Neuronal stem cell (in vitro differentiated cells): ENCODE measurements around the gene ENOPH1.

Source experiments
- DNase-seq: peaks from one replicate; pipeline ENCODE4 v3.0.0-alpha.2; 2013; ENCODE audit warnings: low spot score
- H2AFZ ChIP-seq: one replicate; pipeline ENCODE4 v1.6.1; 2013; ENCODE audit warnings: mild to moderate bottlenecking, low read length, inconsistent platforms
- H2AK5ac ChIP-seq: 2 replicates; pipeline ENCODE4 v1.6.1; 2013; ENCODE audit warnings: low read depth, mild to moderate bottlenecking, inconsistent platforms, low read length, moderate library complexity, mixed read lengths
- H2BK120ac ChIP-seq: 2 replicates; pipeline ENCODE4 v1.6.1; 2013; ENCODE audit warnings: low read depth, mild to moderate bottlenecking, inconsistent platforms, low read length, moderate library complexity, mixed read lengths
- H2BK12ac ChIP-seq: one replicate; pipeline ENCODE4 v1.6.1; 2013; ENCODE audit warnings: low read length, inconsistent platforms
- H2BK15ac ChIP-seq: 2 replicates; pipeline ENCODE4 v1.6.1; 2013; ENCODE audit warnings: mild to moderate bottlenecking, low read length, inconsistent platforms, mixed read lengths
- H2BK5ac ChIP-seq: one replicate; pipeline ENCODE4 v1.6.1; 2013; ENCODE audit warnings: inconsistent platforms, mild to moderate bottlenecking, low read length, moderate library complexity
- H3K14ac ChIP-seq: one replicate; pipeline ENCODE4 v1.6.1; 2013; ENCODE audit warnings: low read length, inconsistent platforms
- H3K18ac ChIP-seq: 2 replicates; pipeline ENCODE4 v1.6.1; 2013; ENCODE audit warnings: low read length, inconsistent platforms
- H3K23ac ChIP-seq: 2 replicates; pipeline ENCODE4 v1.6.1; 2013; ENCODE audit warnings: low read depth, mild to moderate bottlenecking, mixed read lengths, low read length, inconsistent platforms; ENCODE audit not compliant: poor library complexity
- H3K27ac ChIP-seq: replicated peaks from 3 replicates; pipeline ENCODE4 v1.5.1; 2013; ENCODE audit warnings: low read length, inconsistent platforms
- H3K27me3 ChIP-seq, 3 experiments: 2 replicates each; pipeline ENCODE4 v1.6.1; 2013; ENCODE audit warnings: low read length in 3 of 3, mild to moderate bottlenecking in 2 of 3, inconsistent platforms in 1 of 3, low read depth in 1 of 3, mixed read lengths in 1 of 3, moderate library complexity in 1 of 3; ENCODE audit not compliant: control insufficient read depth in 3 of 3, insufficient read depth in 3 of 3
- H3K36me3 ChIP-seq, 2 donors: replicated peaks in 1 of 2; 2 replicates each; pipeline ENCODE4 v1.6.1; 2013; ENCODE audit warnings: low read length in 2 of 2; ENCODE audit not compliant: control insufficient read depth in 2 of 2, insufficient read depth in 2 of 2
- H3K4ac ChIP-seq: 2 replicates; pipeline ENCODE4 v1.6.1; 2013; ENCODE audit warnings: inconsistent platforms, mild to moderate bottlenecking, low read length, moderate library complexity
- H3K4me1 ChIP-seq, 2 donors: 1 replicate in 1 of 2; 2 replicates in 1 of 2; pipeline ENCODE4 v1.6.1; 2013; ENCODE audit warnings: low read length in 2 of 2, low read depth in 1 of 2; ENCODE audit not compliant: control insufficient read depth in 2 of 2, insufficient read depth in 1 of 2
- H3K4me2 ChIP-seq: one replicate; pipeline ENCODE4 v1.6.1; 2013; ENCODE audit warnings: mild to moderate bottlenecking, low read length, inconsistent platforms; ENCODE audit not compliant: insufficient read depth, poor library complexity, severe bottlenecking
- H3K4me3 ChIP-seq, 2 donors: 2 replicates each; pipeline ENCODE4 v1.5.1; 2013; ENCODE audit warnings: low read length in 2 of 2, mild to moderate bottlenecking in 2 of 2, inconsistent platforms in 1 of 2, moderate library complexity in 1 of 2
- H3K79me1 ChIP-seq: one replicate; pipeline ENCODE4 v1.6.1; 2013; ENCODE audit warnings: low read depth, mild to moderate bottlenecking, inconsistent platforms, low read length, moderate library complexity
- H3K9ac ChIP-seq: one replicate; pipeline ENCODE4 v1.6.1; 2013; ENCODE audit warnings: mild to moderate bottlenecking, low read depth, low read length, inconsistent platforms; ENCODE audit not compliant: poor library complexity
- H3K9me3 ChIP-seq, 2 donors: replicated peaks in 1 of 2; 2 replicates each; pipeline versions ENCODE3 to v1.6.1; 2013; ENCODE audit warnings: low read length in 2 of 2, mild to moderate bottlenecking in 2 of 2, inconsistent platforms in 1 of 2, low read depth in 1 of 2, mixed read lengths in 1 of 2, moderate library complexity in 1 of 2; ENCODE audit not compliant: control insufficient read depth in 2 of 2, insufficient read depth in 1 of 2
- H4K8ac ChIP-seq: one replicate; pipeline ENCODE4 v1.6.1; 2013; ENCODE audit warnings: low read depth, mild to moderate bottlenecking, inconsistent platforms, low read length, moderate library complexity
- H4K91ac ChIP-seq: one replicate; pipeline ENCODE4 v1.6.1; 2013; ENCODE audit warnings: low read length, low read depth, mild to moderate bottlenecking, inconsistent platforms; ENCODE audit not compliant: poor library complexity
- WGBS, 2 donors: extraction: QIAGEN DNeasy Blood & Tissue Kit; methylation state at CpG; one replicate each; pipeline ENCODE4 v1.1.7; 2013; ENCODE audit warnings: missing lambda C conversion rate in 2 of 2, mixed read lengths in 1 of 2; ENCODE audit not compliant: insufficient read length in 2 of 2, insufficient replicate concordance in 1 of 2; ENCODE audit errors: extremely low coverage in 2 of 2; 5-methylcytosine and 5-hydroxymethylcytosine counted together

ENOPH1 gene

DNA sequence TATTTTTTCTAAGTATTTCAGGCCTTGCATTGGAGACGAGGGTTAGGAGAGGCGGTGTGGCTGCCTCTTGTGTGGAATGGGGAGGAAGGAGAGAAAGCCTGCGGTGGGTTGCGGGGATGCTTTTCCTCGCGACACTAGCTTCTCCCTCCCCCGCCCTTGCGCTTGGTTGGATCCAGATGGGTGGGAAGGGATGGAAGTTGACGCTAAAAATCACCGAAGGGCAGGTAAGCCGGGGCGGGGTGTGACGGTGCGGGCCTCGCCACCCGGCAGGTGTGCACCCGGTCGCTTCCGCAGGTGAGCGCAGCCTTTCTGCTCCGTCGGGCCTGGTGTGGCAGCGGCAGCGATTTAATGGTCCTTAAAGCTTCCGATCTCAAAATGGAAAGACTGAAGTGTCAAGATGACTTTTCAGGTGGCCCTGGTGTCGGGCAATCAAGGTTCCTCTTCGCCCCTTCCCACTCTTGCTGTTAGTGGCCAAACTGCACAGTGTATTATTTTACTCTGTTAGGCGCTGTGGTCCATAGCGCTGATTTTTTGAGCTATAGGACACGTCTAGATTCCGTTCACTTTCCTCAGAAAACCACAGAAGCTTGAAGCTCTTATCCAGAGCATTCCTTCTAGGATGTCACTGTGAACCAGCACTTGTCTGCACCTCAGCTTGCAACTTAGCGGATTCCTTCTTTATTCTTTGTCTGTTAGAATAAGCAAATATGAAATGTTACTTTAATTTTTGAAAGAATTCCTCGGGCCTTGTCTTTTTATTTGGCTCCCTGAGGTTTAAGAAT lies 765 bp downstream of the ENOPH1 start:
- no CpG with 5 or more reads among the region's 33 CpGs for WGBS, 2 donors
- Histone ChIP-seq H4K8ac (no peak overlapping the region), H2AK5ac (no peak overlapping the region), H2BK5ac (no peak overlapping the region), H3K4me1 (peaks cover 4 to 8% of the 10 kb centered on the region in 2 donors), H3K4me3 (peak overlapping the region; percentile 92 to 96), H3K27ac (no peak overlapping the region), H3K79me1 (peaks cover 4% of the 10 kb centered on the region), H2AFZ (peak overlapping the region; percentile 93), H3K14ac (peak overlapping the region; percentile 11), H3K9me3 (no peaks in the 10 kb centered on the region), H3K9ac (peak overlapping the region; percentile 70), H3K36me3 (peaks cover 14 to 65% of the 10 kb centered on the region in 2 donors), H2BK120ac (no peak overlapping the region), H2BK15ac (no peak overlapping the region), H3K4me2 (peak overlapping the region; percentile 75), H3K27me3 (no peaks in the 10 kb centered on the region), H3K18ac (no peak overlapping the region), H3K23ac (no peak overlapping the region), H3K4ac (no peak overlapping the region), H4K91ac (no peak overlapping the region), H2BK12ac (no peak overlapping the region)
- DNase-seq = no peak

DNA sequence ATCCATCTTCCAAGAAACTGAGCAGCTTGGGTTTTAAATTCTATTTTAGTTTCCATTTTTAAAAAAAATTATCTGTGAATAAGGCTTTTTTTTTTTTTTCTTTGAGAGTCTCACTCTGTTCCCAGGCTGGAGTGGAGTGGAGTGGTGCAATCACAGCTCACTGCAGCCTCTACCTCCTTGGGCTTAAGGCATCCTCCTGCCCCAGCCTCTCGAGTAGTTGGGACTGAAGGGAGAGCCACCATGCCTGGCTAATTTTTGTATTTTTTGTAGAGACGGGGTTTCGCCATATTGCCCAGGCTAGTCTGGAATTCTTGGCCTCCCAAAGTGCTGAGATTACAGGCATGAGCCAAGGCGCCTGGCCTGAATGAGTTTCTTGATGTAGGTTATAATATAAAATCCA lies 1.4 kb downstream of the ENOPH1 start:
- Histone ChIP-seq H2BK15ac (no peak overlapping the region), H3K23ac (no peak overlapping the region), H2BK120ac (no peak overlapping the region), H3K4me2 (no peak overlapping the region), H2BK12ac (no peak overlapping the region), H3K36me3 (peaks cover 10 to 65% of the 10 kb centered on the region in 2 donors), H3K9me3 (no peaks in the 10 kb centered on the region), H4K8ac (no peak overlapping the region), H3K4me1 (peaks cover 3% of the 10 kb centered on the region in 2 donors), H3K9ac (no peak overlapping the region), H2AFZ (no peak overlapping the region), H3K79me1 (peaks cover 4% of the 10 kb centered on the region), H2AK5ac (no peak overlapping the region), H3K27me3 (no peaks in the 10 kb centered on the region), H3K27ac (no peak overlapping the region), H2BK5ac (no peak overlapping the region), H4K91ac (no peak overlapping the region), H3K14ac (no peak overlapping the region), H3K4me3 (peak overlapping the region in 1 of 2 donors; percentile 92), H3K4ac (no peak overlapping the region), H3K18ac (no peak overlapping the region)
- WGBS, 2 donors = no CpG with 5 or more reads among the region's 4 CpGs
- no peak for DNase-seq

DNA sequence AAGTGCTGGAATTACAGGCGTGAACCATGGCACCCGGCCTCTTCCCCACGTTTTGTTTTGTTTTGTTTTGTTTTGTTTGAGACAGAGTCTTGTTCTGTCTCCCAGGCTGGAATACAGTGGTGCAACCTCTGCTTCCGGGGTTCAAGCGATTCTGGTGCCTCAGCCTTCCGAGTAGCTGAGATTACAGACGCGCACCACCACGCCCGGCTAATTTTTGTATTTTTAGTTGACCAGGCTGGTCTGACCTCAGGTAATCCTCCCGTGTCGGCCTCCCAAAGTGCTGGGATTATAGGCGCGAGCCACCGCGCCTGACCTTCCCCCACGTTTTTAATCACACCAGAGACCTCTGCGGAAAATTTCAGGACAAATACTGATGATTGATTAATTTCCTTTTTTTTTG lies 2.2 kb downstream of the ENOPH1 start:
- Histone ChIP-seq H3K9me3 (no peaks in the 10 kb centered on the region), H3K4me1 (peaks cover 4 to 5% of the 10 kb centered on the region in 2 donors), H3K23ac (no peak overlapping the region), H2BK120ac (no peak overlapping the region), H2BK5ac (no peak overlapping the region), H3K9ac (no peak overlapping the region), H3K4ac (no peak overlapping the region), H2BK12ac (no peak overlapping the region), H3K4me2 (no peak overlapping the region), H2AFZ (no peak overlapping the region), H4K8ac (no peak overlapping the region), H3K27me3 (no peaks in the 10 kb centered on the region), H3K18ac (no peak overlapping the region), H3K79me1 (peaks cover 4% of the 10 kb centered on the region), H2BK15ac (no peak overlapping the region), H4K91ac (no peak overlapping the region), H2AK5ac (no peak overlapping the region), H3K14ac (no peak overlapping the region), H3K27ac (no peak overlapping the region), H3K4me3 (no peak overlapping the region), H3K36me3 (peaks cover 7 to 65% of the 10 kb centered on the region in 2 donors)
- no peak for DNase-seq
- WGBS, 2 donors = no CpG with 5 or more reads among the region's 18 CpGs

DNA sequence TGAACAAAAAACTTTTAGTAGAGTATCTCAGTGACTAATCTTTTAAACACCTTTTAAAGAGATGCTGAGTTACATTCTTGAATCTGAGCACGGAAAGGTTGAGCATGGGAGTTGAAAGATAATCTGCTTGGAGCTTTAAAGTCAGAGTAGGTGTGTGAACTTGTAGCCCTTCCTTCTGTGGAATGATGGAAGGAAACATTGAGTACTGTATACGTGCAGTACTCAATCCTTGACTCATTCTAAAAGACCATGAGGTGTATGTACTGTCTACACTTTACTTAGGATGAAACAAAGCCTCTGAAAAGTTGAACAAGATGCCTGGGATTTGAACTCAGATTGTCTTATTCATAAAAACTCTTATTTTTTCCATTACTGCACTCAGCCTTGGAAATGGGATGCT lies 3.4 kb downstream of the ENOPH1 start:
- Histone ChIP-seq H3K79me1 (peaks cover 2% of the 10 kb centered on the region), H4K91ac (no peak overlapping the region), H3K27me3 (no peaks in the 10 kb centered on the region), H3K4me2 (no peak overlapping the region), H3K9ac (no peak overlapping the region), H3K18ac (no peak overlapping the region), H3K4me1 (peaks cover 4 to 6% of the 10 kb centered on the region in 2 donors), H3K4ac (no peak overlapping the region), H3K36me3 (peaks cover 3 to 64% of the 10 kb centered on the region in 2 donors), H2BK120ac (no peak overlapping the region), H2BK5ac (no peak overlapping the region), H3K4me3 (no peak overlapping the region), H2AK5ac (no peak overlapping the region), H4K8ac (no peak overlapping the region), H3K23ac (no peak overlapping the region), H2BK15ac (no peak overlapping the region), H2BK12ac (no peak overlapping the region), H3K27ac (no peak overlapping the region), H3K9me3 (no peaks in the 10 kb centered on the region), H2AFZ (no peak overlapping the region), H3K14ac (no peak overlapping the region)
- DNase-seq = no peak
- WGBS, 2 donors = no CpG with 5 or more reads among the region's 2 CpGs
